T-helper 17 cell (primary cell): ENCODE data around the gene STARD10. TPM values are rescaled to one million over a fixed set of nuclear protein-coding genes. Genes with fewer than 3 reads are reported as not detected.

Source experiments
- ATAC-seq: fragments of 150-1000 bp; cut with Tn5 transposase; 2 replicates; pipeline ENCODE4 v1.10.0; 2021; ENCODE audit warnings: mild to moderate bottlenecking, moderate library complexity
- DNase-seq, 3 donors: peaks; one replicate each; pipeline versions ENCODE4 v3.0.0 to v3.0.0-alpha.2; 2020 to 2021
- H3K9me3 ChIP-seq: one replicate; pipeline ENCODE4 v1.7.0; 2013; ENCODE audit warnings: low read length, mild to moderate bottlenecking; ENCODE audit not compliant: control insufficient read depth, poor library complexity, severe bottlenecking
- H3K27ac Mint-ChIP-seq: one replicate; pipeline ENCODE4 v1.8.0; 2022; ENCODE audit warnings: mild to moderate bottlenecking, moderate library complexity, mixed read lengths
- H3K27me3 Mint-ChIP-seq: one replicate; pipeline ENCODE4 v1.8.0; 2022; ENCODE audit warnings: mixed read lengths
- H3K36me3 Mint-ChIP-seq: one replicate; pipeline ENCODE4 v1.8.0; 2022; ENCODE audit warnings: low read depth, mixed read lengths
- H3K4me1 Mint-ChIP-seq: one replicate; pipeline ENCODE4 v1.8.0; 2022; ENCODE audit warnings: mild to moderate bottlenecking, mixed read lengths
- H3K4me3 Mint-ChIP-seq: one replicate; pipeline ENCODE4 v1.8.0; 2022; ENCODE audit warnings: mild to moderate bottlenecking, moderate library complexity, mixed read lengths
- total RNA-seq, 4 donors: library from RNA in 2 of 4; stranded (reverse) in 2 of 4; gene quantifications; one replicate each; pipeline ENCODE4 v1.2.3 and lab custom pipeline; 2022 to 2026

STARD10 gene
- total RNA-seq, 2 donors from 2014 or later, result 12.9 to 17.7 TPM

- no peak for ATAC-seq
- no peaks in the 10 kb centered on the region for H3K9me3 ChIP-seq
- no peaks in the 10 kb centered on the region for H3K27me3 Mint-ChIP-seq
- H3K36me3 Mint-ChIP-seq, result peaks cover 5% of the 10 kb centered on the region
- H3K27ac Mint-ChIP-seq, result peak overlapping the region; percentile 88
- no peak for DNase-seq
- peak overlapping the region; percentile 78 for H3K4me3 Mint-ChIP-seq
- H3K4me1 Mint-ChIP-seq, result peaks cover 41% of the 10 kb centered on the region
Measured at GRCh38 chr11:72778535-72779494, 15.0 kb downstream of the STARD10 start.

- no peaks in the 10 kb centered on the region for H3K9me3 ChIP-seq
- Mint-ChIP-seq H3K4me1 (peaks cover 44% of the 10 kb centered on the region), H3K4me3 (no peak overlapping the region), H3K36me3 (peaks cover 5% of the 10 kb centered on the region), H3K27ac (no peak overlapping the region), H3K27me3 (no peaks in the 10 kb centered on the region)
- ATAC-seq, result no peak
- no peak for DNase-seq
Measured at GRCh38 chr11:72777755-72778278, 16.0 kb downstream of the STARD10 start.

GRCh38 chr11:72776844-72777754, 16.7 kb downstream of the STARD10 start:
- Mint-ChIP-seq H3K4me1 (peaks cover 40% of the 10 kb centered on the region), H3K27me3 (no peaks in the 10 kb centered on the region), H3K4me3 (no peak overlapping the region), H3K27ac (peak overlapping the region; percentile 29), H3K36me3 (peaks cover 4% of the 10 kb centered on the region)
- DNase-seq (no peak), ATAC-seq (no peak)
- H3K9me3 ChIP-seq, result no peaks in the 10 kb centered on the region

- H3K27me3 Mint-ChIP-seq, result no peaks in the 10 kb centered on the region
- peaks cover 4% of the 10 kb centered on the region for H3K36me3 Mint-ChIP-seq
- no peak overlapping the region for H3K4me3 Mint-ChIP-seq
- no peak for DNase-seq
- H3K27ac Mint-ChIP-seq, result peak overlapping the region; percentile 16
- H3K9me3 ChIP-seq, result no peaks in the 10 kb centered on the region
- peaks cover 37% of the 10 kb centered on the region for H3K4me1 Mint-ChIP-seq
- no peak for ATAC-seq
Measured at GRCh38 chr11:72776117-72776843, 17.6 kb downstream of the STARD10 start.

GRCh38 chr11:72775288-72776110, 18.3 kb downstream of the STARD10 start:
- no peak overlapping the region for H3K4me3 Mint-ChIP-seq
- H3K36me3 Mint-ChIP-seq, result peaks cover 4% of the 10 kb centered on the region
- no peaks in the 10 kb centered on the region for H3K9me3 ChIP-seq
- H3K4me1 Mint-ChIP-seq, result peaks cover 40% of the 10 kb centered on the region
- H3K27me3 Mint-ChIP-seq, result no peaks in the 10 kb centered on the region
- H3K27ac Mint-ChIP-seq, result no peak overlapping the region
- DNase-seq (no peak), ATAC-seq (no peak)

GRCh38 chr11:72774499-72774898, 19.3 kb downstream of the STARD10 start:
- Mint-ChIP-seq H3K27me3 (no peaks in the 10 kb centered on the region), H3K27ac (no peak overlapping the region), H3K36me3 (peaks cover 1% of the 10 kb centered on the region), H3K4me3 (no peak overlapping the region), H3K4me1 (peaks cover 33% of the 10 kb centered on the region)
- DNase-seq (no peak), ATAC-seq (no peak)
- no peaks in the 10 kb centered on the region for H3K9me3 ChIP-seq

GRCh38 chr11:72773696-72774095, 20.2 kb downstream of the STARD10 start:
- Mint-ChIP-seq H3K4me3 (no peak overlapping the region), H3K27me3 (no peaks in the 10 kb centered on the region), H3K36me3 (no peaks in the 10 kb centered on the region), H3K4me1 (peaks cover 29% of the 10 kb centered on the region), H3K27ac (peak overlapping the region; percentile 86)
- ATAC-seq (no peak), DNase-seq (no peak)
- no peaks in the 10 kb centered on the region for H3K9me3 ChIP-seq

- DNase-seq (no peak), ATAC-seq (no peak)
- Mint-ChIP-seq H3K36me3 (no peaks in the 10 kb centered on the region), H3K27ac (peak overlapping the region; percentile 86), H3K4me3 (no peak overlapping the region), H3K27me3 (no peaks in the 10 kb centered on the region), H3K4me1 (peaks cover 31% of the 10 kb centered on the region)
- no peaks in the 10 kb centered on the region for H3K9me3 ChIP-seq
Measured at GRCh38 chr11:72773291-72773690, 20.6 kb downstream of the STARD10 start.

- no peak for DNase-seq
- H3K4me1 Mint-ChIP-seq, result peaks cover 31% of the 10 kb centered on the region
- H3K9me3 ChIP-seq, result no peaks in the 10 kb centered on the region
- H3K27ac Mint-ChIP-seq, result no peak overlapping the region
- no peaks in the 10 kb centered on the region for H3K27me3 Mint-ChIP-seq
- no peaks in the 10 kb centered on the region for H3K36me3 Mint-ChIP-seq
- H3K4me3 Mint-ChIP-seq, result peak overlapping the region; percentile 31
- ATAC-seq, result no peak
Measured at GRCh38 chr11:72772059-72772458, 21.8 kb downstream of the STARD10 start.

- ATAC-seq (no peak), DNase-seq (no peak)
- no peaks in the 10 kb centered on the region for H3K9me3 ChIP-seq
- no peak overlapping the region for H3K27ac Mint-ChIP-seq
- no peaks in the 10 kb centered on the region for H3K27me3 Mint-ChIP-seq
- H3K36me3 Mint-ChIP-seq, result no peaks in the 10 kb centered on the region
- peaks cover 29% of the 10 kb centered on the region for H3K4me1 Mint-ChIP-seq
- no peak overlapping the region for H3K4me3 Mint-ChIP-seq
Measured at GRCh38 chr11:72771507-72771906, 22.3 kb downstream of the STARD10 start.

- H3K4me1 Mint-ChIP-seq, result peaks cover 23% of the 10 kb centered on the region
- no peaks in the 10 kb centered on the region for H3K9me3 ChIP-seq
- no peaks in the 10 kb centered on the region for H3K36me3 Mint-ChIP-seq
- H3K4me3 Mint-ChIP-seq, result no peak overlapping the region
- H3K27me3 Mint-ChIP-seq, result no peaks in the 10 kb centered on the region
- H3K27ac Mint-ChIP-seq, result peak overlapping the region; percentile 72
- ATAC-seq (no peak), DNase-seq (no peak)
Measured at GRCh38 chr11:72770799-72771198, 23.0 kb downstream of the STARD10 start.

GRCh38 chr11:72769680-72770079, 24.2 kb downstream of the STARD10 start:
- ATAC-seq, result no peak
- DNase-seq, result no peak
- Mint-ChIP-seq H3K4me1 (peaks cover 16% of the 10 kb centered on the region), H3K36me3 (no peaks in the 10 kb centered on the region), H3K27ac (no peak overlapping the region), H3K27me3 (no peaks in the 10 kb centered on the region), H3K4me3 (no peak overlapping the region)
- H3K9me3 ChIP-seq, result no peaks in the 10 kb centered on the region
